CD4-positive, alpha-beta memory T cell (primary cell): Measurements from ENCODE around the gene ENDOV. TPM values are rescaled to one million over a fixed set of nuclear protein-coding genes. Genes with fewer than 3 reads are reported as not detected.

ENCODE experiments used
- CTCF ChIA-PET: fragments of 350-600 bp; sonication (Branson Sonifier 250); formaldehyde crosslinking; loops from one replicate; lab custom pipeline; 2021; ENCODE audit warnings: inconsistent platforms; ENCODE audit not compliant: partially characterized antibody; lab: Charles Lee
- POLR2A ChIA-PET: fragments of 350-600 bp; sonication (Branson Sonifier 250); formaldehyde crosslinking; loops from one replicate; lab custom pipeline; 2021; ENCODE audit not compliant: partially characterized antibody; lab: Charles Lee
- DNase-seq, 5 donors: peaks; one replicate each; pipeline versions ENCODE4 v3.0.0 to v3.0.0-alpha.2; 2020 to 2022; ENCODE audit warnings: mixed read lengths in 1 of 5
- H3K27ac ChIP-seq: one replicate; pipeline ENCODE4 v1.7.0; 2013; ENCODE audit warnings: low read depth, low read length
- H3K27me3 ChIP-seq: 2 replicates; pipeline ENCODE4 v1.7.0; 2013; ENCODE audit warnings: mild to moderate bottlenecking, low read length, moderate library complexity; ENCODE audit not compliant: insufficient read depth
- H3K36me3 ChIP-seq: 2 replicates; pipeline ENCODE4 v1.7.0; 2013; ENCODE audit warnings: mild to moderate bottlenecking, low read length, moderate library complexity; ENCODE audit not compliant: insufficient read depth
- H3K4me1 ChIP-seq: 2 replicates; pipeline ENCODE4 v1.7.0; 2013; ENCODE audit warnings: mild to moderate bottlenecking, low read length, moderate library complexity; ENCODE audit not compliant: insufficient read depth
- H3K4me3 ChIP-seq, 2 donors: one replicate each; pipeline ENCODE4 v1.7.0; 2013; ENCODE audit warnings: low read length in 2 of 2, mild to moderate bottlenecking in 1 of 2
- H3K9me3 ChIP-seq, 2 donors: one replicate each; pipeline ENCODE4 v1.7.0; 2013; ENCODE audit warnings: low read length in 2 of 2, control low read depth in 1 of 2; ENCODE audit not compliant: control insufficient read depth in 1 of 2
- H3K27ac Mint-ChIP-seq, 7 donors: one replicate each; pipeline ENCODE4 v1.8.0; 2020 to 2021; ENCODE audit warnings: mixed read lengths in 7 of 7, mild to moderate bottlenecking in 6 of 7, inconsistent platforms in 3 of 7, moderate library complexity in 3 of 7
- H3K27me3 Mint-ChIP-seq, 2 donors: one replicate each; pipeline ENCODE4 v1.8.0; 2020 to 2021; ENCODE audit warnings: mixed read lengths in 2 of 2
- H3K36me3 Mint-ChIP-seq, 2 donors: one replicate each; pipeline ENCODE4 v1.8.0; 2020 to 2021; ENCODE audit warnings: mixed read lengths in 2 of 2, inconsistent platforms in 1 of 2, mild to moderate bottlenecking in 1 of 2
- H3K4me1 Mint-ChIP-seq, 4 donors: one replicate each; pipeline ENCODE4 v1.8.0; 2020 to 2021; ENCODE audit warnings: mixed read lengths in 4 of 4, mild to moderate bottlenecking in 1 of 4
- H3K4me3 Mint-ChIP-seq, 8 donors: one replicate each; pipeline ENCODE4 v1.8.0; 2020 to 2021; ENCODE audit warnings: mixed read lengths in 8 of 8, mild to moderate bottlenecking in 7 of 8, moderate library complexity in 6 of 8, inconsistent platforms in 3 of 8
- H3K9me3 Mint-ChIP-seq, 8 donors: one replicate each; pipeline ENCODE4 v1.8.0; 2020 to 2021; ENCODE audit warnings: mixed read lengths in 8 of 8, mild to moderate bottlenecking in 5 of 8, inconsistent platforms in 3 of 8, moderate library complexity in 1 of 8
- intact Hi-C: fragments of 100-400 bp; cut with micrococcal nuclease; formaldehyde crosslinking; loops from one replicate; pipeline ENCODE4 v1.15.1; 2023
- polyA plus RNA-seq, 2 donors: library from polyadenylated mRNA; unstranded; fragments of 300-500 nt; fragmentation: Illumina TruSeq; gene quantifications; one replicate each; pipeline ENCODE4 v1.2.3, GENCODE V29; 2021
- total RNA-seq, 2 experiments: library from RNA; stranded (reverse); gene quantifications; one replicate each; pipeline ENCODE4 v1.2.3, GENCODE V29; 2021

The ENDOV gene
- total and polyA plus RNA-seq, 4 experiments from 2014 or later, result 10.1 to 25.5 (median 17.8) TPM

GRCh38 chr17:80381416-80381923 is 33.5 kb upstream of the ENDOV start:
- peaks cover 89 to 97% of the 10 kb centered on the region in 2 donors for H3K36me3 Mint-ChIP-seq
- H3K4me3 ChIP-seq, result no peak overlapping the region
- peaks cover 0 to 2% (median 0%) of the 10 kb centered on the region in 8 donors for H3K9me3 Mint-ChIP-seq
- ChIA-PET POLR2A (interaction anchor here (1.1 kb wide), 1 partner anchor 160 kb away, joined by 3 read pairs; no protein-coding TSS in a partner anchor), CTCF (no interaction called here)
- H3K4me1 Mint-ChIP-seq, result peaks cover 0 to 3% (median 1%) of the 10 kb centered on the region in 4 donors
- H3K27me3 Mint-ChIP-seq, result no peaks in the 10 kb centered on the region
- no peak overlapping the region for H3K27ac ChIP-seq
- peaks cover 100% of the 10 kb centered on the region for H3K36me3 ChIP-seq
- intact Hi-C loops, result no loop called here
- no peak for DNase-seq
- H3K4me1 ChIP-seq, result no peaks in the 10 kb centered on the region
- H3K27me3 ChIP-seq, result no peaks in the 10 kb centered on the region
- H3K9me3 ChIP-seq, result no peaks in the 10 kb centered on the region
- no peak overlapping the region for H3K4me3 Mint-ChIP-seq
- peak overlapping the region in 4 of 7 donors; percentile 16 to 72 (median 70) for H3K27ac Mint-ChIP-seq

DNA sequence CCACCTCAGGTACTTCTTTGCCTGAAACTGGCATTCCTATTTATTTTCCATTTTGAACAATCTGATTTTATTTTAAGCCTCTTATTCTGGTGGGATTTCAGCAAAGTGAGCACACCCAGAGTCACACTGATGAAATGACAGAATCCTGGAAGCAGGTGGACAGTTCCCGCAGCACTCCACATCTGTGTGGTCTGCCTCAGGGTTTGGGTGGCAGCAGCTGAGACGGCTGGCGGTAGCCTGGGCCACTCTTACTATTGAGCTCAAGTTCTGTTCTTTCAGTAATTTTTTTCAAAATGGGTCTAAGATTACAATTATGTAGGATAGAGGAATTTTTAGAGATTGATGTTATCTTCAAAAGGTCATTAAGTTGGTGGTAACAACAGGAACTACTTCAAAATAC is 32.5 kb upstream of the ENDOV start:
- Histone ChIP-seq H3K36me3 (peaks cover 100% of the 10 kb centered on the region), H3K27ac (no peak overlapping the region), H3K9me3 (no peaks in the 10 kb centered on the region), H3K4me3 (no peak overlapping the region), H3K27me3 (no peaks in the 10 kb centered on the region), H3K4me1 (no peaks in the 10 kb centered on the region)
- Mint-ChIP-seq H3K27me3 (no peaks in the 10 kb centered on the region), H3K9me3 (peaks cover 0 to 4% (median 0%) of the 10 kb centered on the region in 8 donors), H3K36me3 (peaks cover 88 to 94% of the 10 kb centered on the region in 2 donors), H3K27ac (peak overlapping the region in 2 of 7 donors; percentile 35 to 39), H3K4me1 (peaks cover 0 to 3% (median 1%) of the 10 kb centered on the region in 4 donors), H3K4me3 (no peak overlapping the region)
- intact Hi-C loops, result no loop called here
- DNase-seq, result no peak
- POLR2A ChIA-PET, result interaction anchor here (1.0 kb wide), 1 partner anchor 82 kb away, joined by 3 read pairs; no protein-coding TSS in a partner anchor
- CTCF ChIA-PET, result no interaction called here

- no peaks in the 10 kb centered on the region for H3K27me3 Mint-ChIP-seq
- no peak overlapping the region for H3K4me3 Mint-ChIP-seq
- H3K36me3 Mint-ChIP-seq, result peaks cover 86 to 92% of the 10 kb centered on the region in 2 donors
- Histone ChIP-seq H3K4me1 (no peaks in the 10 kb centered on the region), H3K27me3 (no peaks in the 10 kb centered on the region), H3K27ac (no peak overlapping the region), H3K9me3 (no peaks in the 10 kb centered on the region), H3K36me3 (peaks cover 98% of the 10 kb centered on the region), H3K4me3 (no peak overlapping the region)
- ChIA-PET POLR2A (interaction anchor here (1.0 kb wide), 1 partner anchor 82 kb away, joined by 3 read pairs; no protein-coding TSS in a partner anchor), CTCF (no interaction called here)
- peak overlapping the region in 1 of 7 donors; percentile 68 for H3K27ac Mint-ChIP-seq
- H3K4me1 Mint-ChIP-seq, result peaks cover 0 to 3% (median 1%) of the 10 kb centered on the region in 4 donors
- peaks cover 0 to 4% (median 0%) of the 10 kb centered on the region in 8 donors for H3K9me3 Mint-ChIP-seq
- intact Hi-C loops, result no loop called here
- DNase-seq, result no peak
Observed at GRCh38 chr17:80382956-80383355, 32.0 kb upstream of the ENDOV start.

- no peak overlapping the region for H3K4me3 Mint-ChIP-seq
- DNase-seq, result no peak
- intact Hi-C loops, result no loop called here
- ChIA-PET CTCF (interaction anchor here (1.2 to 1.4 kb wide), 2 partner anchors 14 to 236 kb away, joined by 3 to 5 read pairs; no protein-coding TSS in a partner anchor), POLR2A (no interaction called here)
- H3K36me3 Mint-ChIP-seq, result peaks cover 88 to 92% of the 10 kb centered on the region in 2 donors
- H3K36me3 ChIP-seq, result peaks cover 98% of the 10 kb centered on the region
- no peaks in the 10 kb centered on the region for H3K27me3 Mint-ChIP-seq
- H3K4me3 ChIP-seq, result no peak overlapping the region
- no peaks in the 10 kb centered on the region for H3K4me1 ChIP-seq
- peaks cover 0 to 4% (median 0%) of the 10 kb centered on the region in 8 donors for H3K9me3 Mint-ChIP-seq
- H3K27me3 ChIP-seq, result no peaks in the 10 kb centered on the region
- H3K4me1 Mint-ChIP-seq, result peaks cover 0 to 3% (median 1%) of the 10 kb centered on the region in 4 donors
- H3K27ac ChIP-seq, result no peak overlapping the region
- no peaks in the 10 kb centered on the region for H3K9me3 ChIP-seq
- peak overlapping the region; percentile 26 to 82 (median 51) for H3K27ac Mint-ChIP-seq
Observed at GRCh38 chr17:80384078-80384960, 30.6 kb upstream of the ENDOV start.

DNA sequence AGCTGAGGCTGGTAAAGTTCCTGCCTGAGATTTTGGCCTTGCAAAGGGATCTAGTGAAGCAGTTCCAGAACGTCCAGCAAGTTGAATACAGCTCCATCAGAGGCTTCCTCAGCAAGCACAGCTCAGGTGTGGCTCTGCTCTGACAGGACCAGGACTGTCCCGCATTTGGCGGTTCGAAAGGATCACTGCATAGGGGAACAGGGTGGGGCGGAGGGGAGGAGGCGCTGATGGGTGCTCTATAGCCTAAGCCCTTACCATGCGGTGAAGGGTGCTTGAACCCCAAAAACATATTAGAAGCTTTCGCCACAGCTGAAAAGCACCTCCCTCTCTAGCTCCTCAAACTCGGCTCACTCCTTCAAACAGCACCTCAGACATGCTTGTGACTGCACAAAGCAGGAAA is 29.9 kb upstream of the ENDOV start:
- Mint-ChIP-seq H3K27me3 (no peaks in the 10 kb centered on the region), H3K4me1 (peaks cover 0 to 3% (median 1%) of the 10 kb centered on the region in 4 donors), H3K27ac (peak overlapping the region in 1 of 7 donors; percentile 1), H3K4me3 (no peak overlapping the region), H3K36me3 (peaks cover 88 to 91% of the 10 kb centered on the region in 2 donors), H3K9me3 (peaks cover 0 to 4% (median 0%) of the 10 kb centered on the region in 8 donors)
- POLR2A ChIA-PET, result no interaction called here
- no peak overlapping the region for H3K4me3 ChIP-seq
- no peak for DNase-seq
- peaks cover 98% of the 10 kb centered on the region for H3K36me3 ChIP-seq
- no peaks in the 10 kb centered on the region for H3K4me1 ChIP-seq
- H3K27me3 ChIP-seq, result no peaks in the 10 kb centered on the region
- CTCF ChIA-PET, result interaction anchor here (1.2 to 1.4 kb wide), 2 partner anchors 15 to 237 kb away, joined by 3 to 5 read pairs; no protein-coding TSS in a partner anchor
- intact Hi-C loops, result no loop called here
- no peak overlapping the region for H3K27ac ChIP-seq
- H3K9me3 ChIP-seq, result no peaks in the 10 kb centered on the region

GRCh38 chr17:80386341-80386740 is 28.6 kb upstream of the ENDOV start:
- Mint-ChIP-seq H3K27ac (no peak overlapping the region), H3K36me3 (peaks cover 85 to 87% of the 10 kb centered on the region in 2 donors), H3K4me3 (no peak overlapping the region), H3K4me1 (peaks cover 0 to 3% (median 1%) of the 10 kb centered on the region in 4 donors), H3K27me3 (no peaks in the 10 kb centered on the region), H3K9me3 (peaks cover 0 to 2% (median 0%) of the 10 kb centered on the region in 8 donors)
- H3K9me3 ChIP-seq, result no peaks in the 10 kb centered on the region
- no peaks in the 10 kb centered on the region for H3K4me1 ChIP-seq
- ChIA-PET CTCF (no interaction called here), POLR2A (interaction anchor here (0.6 kb wide), 1 partner anchor 87 kb away, joined by 3 read pairs; no protein-coding TSS in a partner anchor)
- intact Hi-C loops, result no loop called here
- H3K36me3 ChIP-seq, result peaks cover 98% of the 10 kb centered on the region
- no peak for DNase-seq
- no peak overlapping the region for H3K4me3 ChIP-seq
- no peaks in the 10 kb centered on the region for H3K27me3 ChIP-seq
- H3K27ac ChIP-seq, result no peak overlapping the region

DNA sequence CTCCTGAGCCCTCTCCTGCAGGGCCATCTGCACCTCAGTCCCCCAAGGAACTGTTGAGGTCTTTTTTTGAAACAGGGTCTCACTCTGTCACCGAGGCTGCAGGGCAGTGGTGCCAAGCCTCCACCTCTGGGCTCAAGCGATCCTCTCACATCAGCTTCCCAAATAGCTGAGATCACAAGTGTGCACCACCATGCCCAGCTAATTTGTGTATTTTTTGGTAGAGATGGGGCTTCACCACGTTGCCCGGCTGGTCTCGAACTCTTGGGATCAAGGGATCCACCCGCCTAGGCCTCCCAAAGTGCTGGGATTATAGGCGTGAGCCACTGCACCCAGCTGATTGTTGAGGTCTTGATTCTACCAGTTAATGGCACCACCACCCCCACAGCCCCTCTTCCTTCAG is 27.9 kb upstream of the ENDOV start:
- Mint-ChIP-seq H3K4me1 (peaks cover 0 to 6% (median 1%) of the 10 kb centered on the region in 4 donors), H3K36me3 (peaks cover 84 to 86% of the 10 kb centered on the region in 2 donors), H3K27me3 (no peaks in the 10 kb centered on the region), H3K27ac (peak overlapping the region in 1 of 7 donors; percentile 7), H3K9me3 (peaks cover 0 to 2% (median 0%) of the 10 kb centered on the region in 8 donors), H3K4me3 (no peak overlapping the region)
- CTCF ChIA-PET, result no interaction called here
- H3K27me3 ChIP-seq, result no peaks in the 10 kb centered on the region
- DNase-seq, result no peak
- peaks cover 97% of the 10 kb centered on the region for H3K36me3 ChIP-seq
- no peaks in the 10 kb centered on the region for H3K9me3 ChIP-seq
- H3K27ac ChIP-seq, result no peak overlapping the region
- no peak overlapping the region for H3K4me3 ChIP-seq
- POLR2A ChIA-PET, result interaction anchor here (0.6 kb wide), 1 partner anchor 88 kb away, joined by 3 read pairs; no protein-coding TSS in a partner anchor
- intact Hi-C loops, result no loop called here
- H3K4me1 ChIP-seq, result no peaks in the 10 kb centered on the region
